GM12892 (cell line): ENCODE measurements around the gene VCL.
"Not testable (repeated sequence)": the region's sequence is repeated elsewhere in the genome, so short reads cannot be mapped to it uniquely, and the experiment has no call there.

Experiments
- POLR2A ChIP-seq: IDR thresholded peaks from 2 replicates; pipeline ENCODE4 v1.6.1; 2011; ENCODE audit warnings: low read depth, low read length, control low read depth
- POLR2AphosphoS5 ChIP-seq: IDR thresholded peaks from 2 replicates; pipeline ENCODE4 v1.6.1; 2011; ENCODE audit warnings: low read depth, low read length, control low read depth
- TAF1 ChIP-seq: IDR thresholded peaks from 2 replicates; pipeline ENCODE4 v1.6.1; 2011; ENCODE audit warnings: low read depth, mild to moderate bottlenecking, control low read depth, low read length, borderline replicate concordance

DNA sequence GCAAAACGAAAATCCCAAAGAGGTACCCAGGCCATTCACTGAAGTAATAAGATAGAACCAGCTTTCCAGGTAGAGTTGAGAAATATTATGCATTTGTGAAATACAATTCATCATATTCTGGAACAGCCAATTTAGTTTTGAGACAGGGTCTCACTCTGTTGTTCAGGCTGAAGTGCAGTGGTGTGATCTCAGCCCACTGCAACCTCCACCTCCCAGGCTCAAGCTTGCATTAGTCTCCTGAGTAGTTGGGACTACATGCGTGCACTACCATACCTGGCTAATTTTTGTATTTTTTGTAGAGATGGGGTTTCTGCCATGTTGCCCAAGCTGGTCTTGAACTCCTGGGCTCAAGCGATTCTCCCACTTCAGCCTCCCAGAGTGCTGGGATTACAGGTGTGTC is 16.7 kb downstream of the VCL start:
- TF ChIP-seq POLR2A, POLR2AphosphoS5, TAF1: not testable (repeated sequence)
